Suppressor macrophage (primary cell): ENCODE results near the gene ZNHIT3.
"Not testable (repeated sequence)": the region's sequence is repeated elsewhere in the genome, so short reads cannot be mapped to it uniquely, and the experiment has no call there.

ENCODE experiments used
- DNase-seq, 4 experiments: peaks; one replicate each; pipeline ENCODE4 v3.0.0-alpha.2; 2020 to 2022

Gene ZNHIT3

GRCh38 chr17:36485027-36485426 lies 1.5 kb upstream of the ZNHIT3 start:
- DNase-seq = no peak

- no peak for DNase-seq
Measured at GRCh38 chr17:36485805-36486203, 677 bp upstream of the ZNHIT3 start.

GRCh38 chr17:36493956-36494355 lies 7.5 kb downstream of the ZNHIT3 start:
- no peak for DNase-seq

DNA sequence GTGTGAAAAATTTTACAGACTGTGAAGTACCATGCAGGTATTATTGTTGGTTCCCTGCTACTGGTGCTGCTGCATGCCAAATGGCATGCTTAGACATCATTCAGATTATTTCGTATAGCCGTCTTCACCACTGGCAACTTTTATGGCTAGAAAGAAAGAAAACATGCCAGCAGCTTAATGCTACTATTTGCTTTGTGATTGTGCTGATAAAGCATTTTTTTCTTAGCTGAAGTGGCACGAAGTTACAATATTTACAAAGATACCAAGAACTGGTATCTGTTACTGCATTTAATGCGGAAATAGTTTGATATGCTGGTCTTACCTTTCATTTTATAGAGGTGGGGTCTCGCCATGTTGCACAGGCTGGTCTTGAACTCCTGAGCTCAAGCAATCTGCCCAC lies 8.2 kb downstream of the ZNHIT3 start:
- DNase-seq = no peak

DNA sequence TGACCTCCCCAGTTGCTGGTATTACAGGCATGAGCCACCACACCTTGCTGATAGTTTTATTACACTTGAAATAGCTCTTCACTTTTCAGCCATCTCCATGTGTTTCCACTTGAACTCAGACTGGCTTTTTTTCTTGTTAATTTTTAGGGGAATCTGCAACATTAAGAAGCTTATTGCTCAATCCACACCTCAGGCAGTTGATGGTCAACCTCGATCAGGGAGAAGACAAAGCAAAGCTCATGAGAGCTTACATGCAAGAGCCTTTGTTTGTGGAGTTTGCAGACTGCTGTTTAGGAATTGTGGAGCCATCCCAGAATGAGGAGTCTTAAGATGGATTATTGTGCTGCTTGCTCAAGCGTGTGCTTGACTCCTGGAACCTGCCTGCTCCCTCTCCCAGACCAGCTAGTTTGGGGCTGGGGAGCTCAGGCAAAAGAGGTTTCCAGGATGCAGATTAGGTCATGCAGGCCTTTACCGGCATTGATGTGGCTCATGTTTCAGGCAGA lies 8.6 kb downstream of the ZNHIT3 start:
- no peak for DNase-seq

GRCh38 chr17:36496018-36496789 lies 9.7 kb downstream of the ZNHIT3 start:
- DNase-seq = no peak

- no peak for DNase-seq
Measured at GRCh38 chr17:36498155-36498554, 11.7 kb downstream of the ZNHIT3 start.

- no peak for DNase-seq
Measured at GRCh38 chr17:36498560-36499300, 12.2 kb downstream of the ZNHIT3 start.

DNA sequence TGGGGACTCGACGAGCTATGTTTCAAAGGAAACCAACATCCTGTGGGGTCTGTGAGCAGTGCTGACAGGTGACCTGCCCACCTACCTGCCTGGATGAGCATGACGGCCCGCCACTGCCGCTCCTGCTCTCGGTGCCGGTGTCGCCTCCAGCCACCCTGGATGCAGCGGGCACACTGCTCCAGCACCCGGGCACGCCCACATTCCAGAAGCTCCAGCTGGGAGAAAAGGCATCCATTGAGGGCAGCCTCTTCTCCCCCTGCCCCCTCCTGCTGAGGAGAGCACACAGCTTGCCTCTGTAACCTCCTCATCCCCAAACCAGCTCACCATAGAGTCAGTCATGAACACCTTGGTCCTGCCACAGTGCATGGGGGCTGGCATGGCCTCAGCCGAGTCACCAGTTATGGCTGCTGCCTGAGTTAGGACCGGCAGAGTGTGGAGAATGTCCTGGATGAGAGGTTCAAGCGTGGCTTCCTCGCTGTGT lies 14.3 kb downstream of the ZNHIT3 start:
- DNase-seq = no peak

GRCh38 chr17:36501351-36501750 lies 14.9 kb downstream of the ZNHIT3 start:
- DNase-seq = no peak

- DNase-seq = no peak
Measured at GRCh38 chr17:36501963-36502362, 15.5 kb downstream of the ZNHIT3 start.

DNA sequence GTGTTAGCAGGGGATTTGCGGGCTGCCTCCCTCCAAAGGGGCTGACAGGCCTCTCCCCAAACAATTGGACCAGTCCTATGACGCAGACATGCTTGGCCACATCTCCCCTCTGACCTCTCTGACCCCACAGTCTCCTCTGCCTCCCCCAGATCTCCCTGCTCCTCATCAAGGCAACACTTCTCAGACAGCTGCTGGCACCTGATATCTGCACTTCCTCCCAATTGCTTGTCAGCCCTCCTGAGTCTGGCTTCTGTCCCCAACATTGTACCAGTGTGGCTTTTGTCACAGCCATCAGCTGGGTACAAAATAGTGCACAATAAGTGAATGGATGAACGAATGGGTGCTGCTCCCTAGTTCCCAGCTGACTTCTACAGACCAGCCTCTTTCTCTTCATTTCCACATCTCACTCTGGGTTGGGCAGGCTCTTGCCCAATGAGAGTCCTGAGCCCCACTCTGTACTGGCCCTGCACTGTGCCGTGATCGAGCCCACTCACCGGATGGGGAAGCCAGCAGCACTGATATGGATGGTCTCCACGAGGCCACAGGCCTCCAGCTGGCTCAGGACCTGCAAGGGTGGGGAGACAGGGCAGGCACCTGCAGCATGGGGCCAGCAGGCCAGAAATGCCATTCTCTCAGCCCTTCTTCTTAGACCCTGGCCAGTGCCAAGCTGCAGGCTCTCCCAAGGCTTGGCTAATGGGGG lies 17.1 kb downstream of the ZNHIT3 start:
- DNase-seq = no peak

- DNase-seq = no peak
Measured at GRCh38 chr17:36504156-36504545, 17.7 kb downstream of the ZNHIT3 start.

- DNase-seq = no peak
Measured at GRCh38 chr17:36505171-36505570, 18.7 kb downstream of the ZNHIT3 start.

GRCh38 chr17:36506249-36506826 lies 19.9 kb downstream of the ZNHIT3 start:
- DNase-seq = no peak

GRCh38 chr17:36506831-36507230 lies 20.4 kb downstream of the ZNHIT3 start:
- no peak for DNase-seq

GRCh38 chr17:36507266-36507665 lies 20.8 kb downstream of the ZNHIT3 start:
- DNase-seq = no peak

GRCh38 chr17:36508439-36508838 lies 22.0 kb downstream of the ZNHIT3 start:
- DNase-seq = not testable (repeated sequence)

- DNase-seq = no peak
Measured at GRCh38 chr17:36509272-36509985, 22.9 kb downstream of the ZNHIT3 start.

DNA sequence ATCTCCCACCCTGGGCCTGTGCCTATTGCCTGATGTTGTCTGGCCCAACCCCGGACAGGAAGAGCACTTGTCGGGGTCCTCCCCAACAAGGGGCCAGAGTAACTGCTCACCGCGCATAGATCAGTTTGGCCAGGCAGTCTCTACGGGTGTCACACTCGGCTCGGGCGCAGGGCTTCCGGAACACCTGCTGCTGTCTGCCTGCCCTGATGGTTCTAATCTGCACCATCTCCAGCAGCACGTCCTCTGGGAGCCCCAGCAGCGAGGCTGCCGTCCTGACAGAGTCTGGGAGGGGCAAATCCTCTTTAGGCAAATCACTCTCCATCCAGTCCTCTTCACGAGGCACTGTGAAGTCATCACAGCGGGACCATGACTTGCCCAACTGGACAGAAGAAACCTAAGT lies 24.2 kb downstream of the ZNHIT3 start:
- no peak for DNase-seq

- DNase-seq = no peak
Measured at GRCh38 chr17:36511216-36511615, 24.7 kb downstream of the ZNHIT3 start.

GRCh38 chr17:36512641-36513040 lies 26.2 kb downstream of the ZNHIT3 start:
- DNase-seq = no peak
